22Rv1 (cell line): ENCODE results near the gene NFASC.

Experiments
- ZFX ChIP-seq: fragments of 450-650 bp; IDR thresholded peaks from 2 replicates; pipeline ENCODE4 v1.6.1; 2017; ENCODE audit warnings: antibody characterized with exemption, borderline replicate concordance
- TF ChIP-seq, protein P1 (sequence below): fragments of 450-650 bp; IDR thresholded peaks from 2 replicates; pipeline ENCODE4 v1.5.1; 2017; ENCODE audit warnings: mild to moderate bottlenecking

- TF ChIP-seq, protein P1, sequence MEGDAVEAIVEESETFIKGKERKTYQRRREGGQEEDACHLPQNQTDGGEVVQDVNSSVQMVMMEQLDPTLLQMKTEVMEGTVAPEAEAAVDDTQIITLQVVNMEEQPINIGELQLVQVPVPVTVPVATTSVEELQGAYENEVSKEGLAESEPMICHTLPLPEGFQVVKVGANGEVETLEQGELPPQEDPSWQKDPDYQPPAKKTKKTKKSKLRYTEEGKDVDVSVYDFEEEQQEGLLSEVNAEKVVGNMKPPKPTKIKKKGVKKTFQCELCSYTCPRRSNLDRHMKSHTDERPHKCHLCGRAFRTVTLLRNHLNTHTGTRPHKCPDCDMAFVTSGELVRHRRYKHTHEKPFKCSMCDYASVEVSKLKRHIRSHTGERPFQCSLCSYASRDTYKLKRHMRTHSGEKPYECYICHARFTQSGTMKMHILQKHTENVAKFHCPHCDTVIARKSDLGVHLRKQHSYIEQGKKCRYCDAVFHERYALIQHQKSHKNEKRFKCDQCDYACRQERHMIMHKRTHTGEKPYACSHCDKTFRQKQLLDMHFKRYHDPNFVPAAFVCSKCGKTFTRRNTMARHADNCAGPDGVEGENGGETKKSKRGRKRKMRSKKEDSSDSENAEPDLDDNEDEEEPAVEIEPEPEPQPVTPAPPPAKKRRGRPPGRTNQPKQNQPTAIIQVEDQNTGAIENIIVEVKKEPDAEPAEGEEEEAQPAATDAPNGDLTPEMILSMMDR, result no peak
- TF ChIP-seq ZFX, result no peak
Measured at GRCh38 chr1:205002705-205003104, 132.0 kb downstream of the NFASC start.
